ENCODE results near the gene CTTNBP2NL.
"Not testable (repeated sequence)": the region's sequence is repeated elsewhere in the genome, so short reads cannot be mapped to it uniquely, and the experiment has no call there.

CTTNBP2NL gene

DNA sequence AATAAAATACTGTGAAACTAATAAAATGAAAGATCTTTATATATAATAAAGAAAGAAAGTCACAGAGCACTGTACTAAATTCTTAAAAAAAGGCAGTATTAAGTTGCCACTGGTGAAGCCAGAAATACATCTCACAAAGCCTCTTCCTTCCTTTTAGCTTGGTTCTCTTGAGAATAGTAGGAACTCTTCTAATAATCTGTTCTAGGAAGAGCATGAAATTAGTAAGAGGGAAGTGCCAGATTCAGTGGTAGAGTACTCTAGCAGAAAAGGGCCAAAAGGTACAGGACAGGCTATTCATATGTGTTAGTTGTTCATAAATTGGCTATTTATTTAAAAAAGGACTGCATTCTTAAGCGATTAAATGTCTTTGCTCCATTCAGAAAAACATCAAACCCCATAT, 33.7 kb downstream of the CTTNBP2NL start:
- no peak for DNase-seq

DNA sequence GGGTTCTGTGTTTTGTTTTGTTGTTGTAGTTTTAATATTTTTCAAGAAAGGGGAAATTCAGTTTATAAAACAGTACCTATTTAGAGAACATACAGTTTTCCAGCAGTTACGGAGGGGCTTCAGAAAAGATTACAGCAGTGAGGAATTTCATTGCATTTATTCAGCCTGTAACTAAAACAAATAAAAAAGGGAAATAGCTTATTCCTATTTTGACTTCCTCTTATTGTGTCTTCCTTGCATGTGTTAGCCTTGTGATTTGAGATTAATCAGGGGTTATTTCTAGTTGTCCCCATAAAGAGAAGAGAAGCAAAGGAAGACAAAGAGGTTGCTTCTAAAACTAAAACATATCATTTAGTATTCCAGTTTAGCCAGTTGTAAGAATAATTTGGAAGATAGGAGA, 35.0 kb downstream of the CTTNBP2NL start:
- DNase-seq, result no peak

DNA sequence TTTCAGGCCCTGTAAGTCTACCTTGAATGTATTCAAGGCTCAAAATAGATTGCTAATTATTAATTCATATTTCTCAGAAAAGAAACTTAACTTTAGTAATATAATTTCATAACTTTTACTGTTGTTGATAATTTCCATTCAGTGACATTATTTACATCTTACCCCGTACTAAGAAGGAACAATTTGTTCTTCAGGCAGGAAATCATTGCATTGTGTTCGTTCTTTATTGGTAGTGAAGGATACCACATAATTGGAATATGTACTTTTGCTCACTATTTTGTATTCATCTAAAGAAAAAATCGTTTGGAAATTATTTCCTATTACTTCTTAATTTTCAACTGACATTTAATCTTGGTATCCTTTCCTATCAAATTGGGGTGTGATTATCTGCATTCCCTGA, 39.4 kb downstream of the CTTNBP2NL start:
- DNase-seq, result no peak

DNA sequence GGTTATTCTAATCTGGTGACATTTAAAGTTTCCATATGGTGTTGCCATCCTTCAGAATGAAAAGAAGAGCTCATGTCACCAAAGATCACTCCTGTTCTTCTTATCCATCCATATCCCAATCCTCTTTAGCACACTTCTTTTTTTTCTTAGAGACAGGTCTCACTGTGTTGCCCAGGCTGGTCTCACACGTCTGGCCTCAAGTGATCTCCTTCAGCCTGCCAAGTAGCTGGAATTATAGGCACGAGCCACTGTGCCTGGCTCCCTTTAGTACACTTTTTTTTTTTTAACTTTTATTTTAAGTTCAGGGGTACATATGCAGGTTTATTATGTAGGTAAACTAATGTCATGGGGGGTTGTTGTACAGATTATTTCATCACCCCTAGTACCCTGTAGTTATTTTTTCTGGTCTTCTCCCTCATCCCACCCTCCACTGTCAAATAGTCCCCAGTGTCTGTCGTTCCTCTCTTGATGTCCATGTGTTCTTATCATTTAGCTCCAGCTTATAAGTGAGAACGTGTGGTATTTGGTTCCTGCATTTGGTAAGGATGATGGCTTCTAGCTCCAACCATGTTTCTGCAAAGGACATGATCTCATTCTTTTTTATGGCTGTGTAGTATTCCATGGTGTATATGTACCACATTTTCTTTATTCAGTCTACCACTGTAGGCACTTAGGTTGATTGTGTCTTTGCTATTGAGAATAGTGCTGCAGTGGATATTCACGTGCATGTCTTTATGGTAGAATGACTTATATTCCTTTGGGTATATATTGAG, 40.6 kb downstream of the CTTNBP2NL start:
- no peak for DNase-seq

DNA sequence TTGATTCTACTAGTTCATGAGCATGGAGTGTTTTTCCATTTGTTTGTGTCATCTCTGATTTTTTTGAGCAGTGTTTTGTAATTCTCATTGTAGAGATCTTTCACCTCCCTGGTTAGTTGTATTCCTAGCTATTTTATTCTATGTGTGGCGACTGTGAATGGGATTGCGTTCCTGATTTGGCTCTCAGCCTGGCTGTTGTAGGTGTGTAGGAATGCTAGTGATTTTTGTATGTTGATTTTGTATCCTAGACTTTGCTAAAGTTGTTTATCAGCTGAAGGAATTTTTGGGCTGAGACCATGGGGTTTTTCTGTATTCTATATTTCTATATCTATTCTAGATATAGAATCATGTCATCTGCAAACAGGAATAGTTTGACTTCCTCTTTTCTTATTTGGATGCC, 42.1 kb downstream of the CTTNBP2NL start:
- DNase-seq, result not testable (repeated sequence)

DNA sequence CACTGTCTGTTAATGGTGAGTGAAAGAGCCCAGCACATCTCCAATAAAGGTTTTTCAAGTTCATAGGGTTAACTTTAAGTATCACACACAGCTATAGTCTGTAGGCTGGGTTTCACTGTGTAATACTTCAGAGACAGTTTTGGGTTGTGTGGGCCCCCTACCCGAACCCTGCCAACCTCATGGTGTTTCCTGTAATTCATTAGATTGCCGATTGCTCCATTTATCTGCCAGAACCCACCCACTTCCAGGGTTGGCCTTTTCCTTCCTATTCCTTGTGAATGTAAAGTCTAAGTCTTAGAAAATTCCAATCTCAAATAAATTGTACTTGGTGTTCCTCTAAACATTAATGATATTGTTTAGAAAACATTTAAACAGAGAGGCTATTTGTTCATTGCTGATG, 43.6 kb downstream of the CTTNBP2NL start:
- no peak for DNase-seq

DNA sequence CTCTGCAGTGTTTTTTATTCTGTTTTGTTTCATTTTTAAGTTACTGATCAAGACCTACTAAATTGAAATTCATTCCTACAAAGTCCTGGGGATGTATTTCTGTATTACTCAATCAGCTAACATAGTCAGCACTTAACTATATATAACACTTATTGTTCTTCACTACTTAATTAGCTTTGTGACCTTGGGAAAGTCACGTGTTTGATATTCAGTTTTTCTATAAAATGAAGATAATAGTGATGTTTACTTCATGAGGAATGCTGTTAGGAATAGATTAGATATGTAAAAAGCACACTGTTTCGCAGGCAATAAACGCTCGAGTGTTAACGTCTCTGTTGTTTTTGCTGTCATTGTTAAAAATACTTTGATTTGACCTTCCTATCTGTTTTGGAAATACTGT, 44.6 kb downstream of the CTTNBP2NL start:
- DNase-seq, result no peak

DNA sequence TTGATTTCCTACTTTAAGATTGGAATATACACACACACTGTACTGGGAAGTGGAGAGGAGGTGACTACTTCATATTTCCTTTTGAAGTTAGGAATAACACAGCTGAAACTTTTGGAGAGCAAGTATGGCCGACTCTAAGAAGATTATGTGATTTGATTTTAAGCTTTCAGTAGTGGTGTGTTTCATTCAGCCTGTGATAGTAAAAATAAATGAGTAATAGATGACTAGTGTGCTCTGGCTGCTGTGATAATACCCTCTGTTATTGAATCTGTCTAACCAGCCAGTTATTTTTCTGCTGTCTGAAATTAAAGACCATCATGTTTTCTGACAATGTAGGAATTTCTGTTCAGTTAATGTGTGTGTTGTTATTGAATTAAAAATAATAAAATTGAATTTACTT, 48.3 kb downstream of the CTTNBP2NL start:
- DNase-seq, result no peak

DNA sequence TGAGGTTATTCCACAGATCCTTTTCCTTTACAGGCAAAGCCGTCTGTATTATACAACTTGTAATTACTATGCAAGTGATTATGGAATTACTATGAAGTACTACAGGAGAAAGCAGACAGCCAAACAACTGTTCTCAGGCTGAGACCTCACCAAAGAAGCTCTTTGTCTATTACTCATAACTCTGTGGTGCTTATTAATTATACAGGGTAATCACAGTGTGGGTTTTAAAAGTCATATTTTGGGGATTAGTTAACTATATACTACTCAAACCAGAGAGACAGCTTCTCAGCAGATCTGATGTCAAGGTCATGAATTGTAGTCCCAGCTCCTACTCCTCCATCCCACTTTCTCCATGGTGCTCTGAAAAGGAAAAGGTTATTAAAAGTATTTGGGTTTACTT, 49.6 kb downstream of the CTTNBP2NL start:
- no peak for DNase-seq

DNA sequence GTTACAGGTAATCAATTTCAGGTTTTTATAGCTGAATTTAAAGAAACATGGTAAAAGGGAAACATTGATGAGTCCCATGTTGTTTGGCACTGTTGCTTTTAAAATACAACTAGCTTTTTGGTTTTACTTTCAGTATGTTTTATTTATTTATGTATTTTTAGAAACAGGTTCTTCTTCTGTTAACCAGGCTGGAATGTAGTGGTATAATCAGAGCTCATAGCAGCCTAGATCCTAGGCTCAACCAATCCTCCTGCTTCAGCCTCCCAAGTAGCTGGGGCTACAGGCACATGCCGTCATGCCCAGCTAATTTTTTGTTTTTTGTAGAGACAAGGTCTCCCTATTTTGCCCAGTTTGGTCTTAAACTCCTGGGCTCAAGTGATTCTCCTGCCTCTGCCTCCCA, 50.4 kb downstream of the CTTNBP2NL start:
- no peak for DNase-seq

DNA sequence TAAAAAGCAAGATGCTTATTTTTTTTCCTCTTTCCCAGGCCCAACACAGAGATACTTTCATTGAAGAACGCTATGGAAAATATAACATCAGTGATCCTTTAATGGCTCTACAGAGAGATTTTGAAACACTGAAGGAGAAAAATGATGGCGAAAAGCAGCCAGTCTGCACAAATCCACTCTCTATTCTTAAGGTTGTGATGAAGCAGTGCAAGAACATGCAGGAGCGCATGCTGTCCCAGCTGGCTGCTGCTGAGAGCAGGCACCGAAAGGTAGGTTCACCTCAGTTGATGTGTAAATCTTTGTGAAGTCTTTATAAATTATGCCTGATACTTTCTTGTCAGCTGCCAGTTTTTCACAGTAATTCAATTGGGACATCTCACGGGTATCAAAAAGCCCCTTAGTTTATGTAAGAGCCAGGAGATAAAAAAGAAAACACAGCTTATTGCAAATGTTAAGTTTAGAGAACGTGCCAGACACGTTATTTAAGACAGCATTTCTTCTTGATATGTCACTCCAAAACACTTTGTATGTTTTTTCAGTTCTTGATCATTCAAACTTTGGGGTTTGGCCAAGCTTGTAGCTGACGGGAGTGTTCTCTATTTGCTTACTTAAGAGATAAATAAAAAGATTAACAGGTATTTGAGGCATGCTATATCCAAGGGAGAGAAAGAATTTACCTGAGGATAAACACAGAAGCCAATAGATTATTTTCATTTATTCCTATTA, 53.1 kb downstream of the CTTNBP2NL start:
- DNase-seq, result no peak

DNA sequence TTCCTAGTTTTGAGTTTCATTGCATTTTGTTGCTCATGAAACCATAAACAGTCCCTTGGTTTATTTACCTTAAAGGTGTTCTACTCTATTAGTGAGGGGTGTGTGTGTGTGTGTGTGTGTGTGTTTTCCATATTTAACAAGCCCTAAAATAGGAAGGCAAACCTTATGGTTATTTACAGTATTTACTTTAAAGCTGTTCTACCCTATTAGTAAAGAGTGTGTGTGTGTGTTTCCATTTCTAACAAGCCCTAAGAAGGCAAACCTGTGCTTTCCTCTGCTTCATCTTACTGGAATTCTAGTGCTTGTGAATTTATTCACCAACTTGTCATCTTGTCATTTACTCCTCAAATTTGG, 53.6 kb downstream of the CTTNBP2NL start:
- no peak for DNase-seq

DNA sequence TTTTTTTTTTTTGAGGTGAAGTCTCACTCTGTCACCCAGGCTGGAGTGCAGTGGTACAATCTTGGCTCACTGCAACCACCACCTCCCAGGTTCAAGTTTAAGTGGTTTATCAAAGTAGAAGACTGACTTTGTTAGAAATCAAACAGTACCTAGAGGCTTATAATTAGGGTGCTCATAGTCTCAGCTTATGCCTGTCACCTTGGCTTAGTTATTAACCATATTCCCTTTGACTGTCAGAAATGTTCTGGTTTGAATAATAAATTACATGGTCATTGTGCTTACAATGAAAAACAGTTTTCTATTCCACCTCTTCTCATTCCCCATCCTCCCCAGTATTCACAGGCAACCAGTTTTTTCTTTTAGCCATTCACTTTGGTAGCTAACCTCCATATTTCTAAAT, 54.8 kb downstream of the CTTNBP2NL start:
- DNase-seq, result no peak

DNA sequence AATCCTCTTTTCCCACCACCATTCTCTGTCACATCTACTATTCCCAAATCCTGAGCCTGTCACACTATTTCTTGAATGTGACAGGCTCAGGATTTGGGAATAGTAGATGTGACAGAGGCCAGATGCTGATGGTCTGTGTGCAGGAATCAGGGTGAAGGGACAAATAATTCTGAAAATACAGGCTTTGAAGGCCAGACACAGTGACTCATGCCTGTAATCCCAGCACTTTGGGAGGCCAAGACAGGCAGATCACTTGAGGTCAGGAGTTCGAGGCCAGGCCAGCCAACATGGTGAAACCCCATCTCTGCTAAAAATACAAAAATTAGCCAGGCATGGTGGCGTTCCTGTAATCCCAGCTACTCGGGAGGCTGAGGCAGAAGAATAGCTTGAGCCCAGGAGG, 55.3 kb downstream of the CTTNBP2NL start:
- not testable (repeated sequence) for DNase-seq

DNA sequence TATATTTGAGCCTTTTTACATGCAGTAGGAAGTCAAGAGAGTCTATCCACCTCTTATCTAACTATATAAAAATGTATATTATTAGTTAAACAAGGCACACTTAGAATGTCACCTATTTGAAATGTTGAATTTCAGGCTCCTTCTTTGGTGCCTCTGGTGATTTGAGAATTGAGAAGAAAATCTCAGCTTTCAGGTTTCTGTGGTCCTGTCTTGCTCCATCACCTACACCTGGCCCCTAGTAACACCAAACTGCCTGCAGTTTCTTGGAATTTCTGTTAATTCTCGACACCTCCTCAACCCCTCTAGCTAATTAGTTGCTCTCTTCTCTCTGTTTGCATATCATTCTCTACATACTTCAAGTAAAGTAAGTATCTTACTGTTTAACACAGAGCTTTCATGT, 57.9 kb downstream of the CTTNBP2NL start:
- no peak for DNase-seq

DNA sequence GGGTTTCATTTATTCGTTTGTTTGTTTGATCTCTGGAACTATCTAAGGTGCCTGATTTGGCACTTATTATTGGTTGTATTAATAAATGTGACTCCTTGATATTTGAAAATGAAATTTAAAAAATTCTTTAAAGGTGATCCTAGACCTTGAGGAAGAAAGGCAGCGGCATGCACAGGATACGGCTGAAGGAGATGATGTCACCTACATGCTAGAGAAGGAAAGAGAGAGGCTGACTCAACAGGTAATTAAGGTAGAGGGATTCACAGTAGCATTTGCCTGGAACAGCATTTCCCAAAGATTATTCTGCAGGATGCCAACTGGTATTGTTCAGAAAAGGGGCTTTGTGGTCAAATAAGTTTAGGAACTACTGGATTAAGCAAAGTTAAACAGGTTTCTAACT, 58.3 kb downstream of the CTTNBP2NL start:
- DNase-seq, result no peak

DNA sequence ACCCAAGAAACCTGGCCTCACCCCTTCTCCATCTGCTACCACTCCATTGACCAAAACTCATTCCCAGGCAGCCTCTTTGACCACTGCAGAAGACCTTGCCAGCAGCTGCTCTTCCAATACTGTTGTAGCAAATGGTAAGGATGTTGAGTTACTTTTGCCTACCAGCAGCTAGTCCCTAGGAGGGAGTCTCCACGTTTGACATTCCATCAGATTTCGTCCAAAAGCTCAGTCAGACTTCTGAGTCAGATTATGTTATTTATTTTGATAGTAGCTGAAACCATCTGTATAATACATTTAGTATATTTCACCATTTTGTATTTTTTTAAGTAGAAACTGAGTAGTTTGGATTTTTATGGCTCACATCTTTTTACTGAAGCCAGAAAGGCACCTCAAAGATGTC, 61.2 kb downstream of the CTTNBP2NL start:
- DNase-seq, result no peak

DNA sequence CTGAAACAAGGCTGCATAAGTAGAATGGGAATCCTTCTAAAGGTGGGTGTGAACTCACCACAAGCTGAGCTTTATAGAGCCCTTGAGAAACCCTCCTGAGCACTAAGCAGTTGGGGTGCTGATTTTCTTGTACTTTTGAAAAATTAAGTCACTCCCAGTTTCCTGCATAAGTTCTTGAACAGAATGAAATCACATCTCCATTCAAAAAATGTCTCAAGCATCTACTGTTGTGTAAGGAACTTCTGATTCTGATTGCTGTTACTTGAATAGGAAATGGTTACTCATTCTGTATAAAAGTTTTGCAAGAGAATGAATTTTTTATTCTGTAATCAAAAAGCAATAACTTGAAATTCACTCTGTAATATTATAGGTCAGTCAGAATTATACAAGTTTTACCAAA, 61.9 kb downstream of the CTTNBP2NL start:
- no peak for DNase-seq

DNA sequence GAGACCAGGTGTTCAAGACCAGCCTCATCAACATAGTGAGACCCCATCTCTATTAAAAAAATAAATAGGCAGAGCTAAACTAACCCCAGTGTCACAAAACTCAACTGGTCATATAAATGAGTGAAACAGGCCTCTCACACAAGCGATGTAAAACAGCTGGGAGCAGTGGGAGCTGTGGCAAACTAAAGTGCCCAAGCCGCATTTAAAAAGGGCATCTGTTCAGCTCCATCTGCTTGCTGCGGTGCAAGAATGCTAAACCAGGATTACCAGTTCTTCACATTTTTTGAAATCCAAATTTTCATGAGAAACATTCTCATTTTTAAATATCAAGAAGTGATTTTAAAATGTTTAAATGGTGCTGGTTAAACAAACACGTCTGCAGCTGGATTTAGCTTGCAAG, 62.7 kb downstream of the CTTNBP2NL start:
- DNase-seq, result no peak

DNA sequence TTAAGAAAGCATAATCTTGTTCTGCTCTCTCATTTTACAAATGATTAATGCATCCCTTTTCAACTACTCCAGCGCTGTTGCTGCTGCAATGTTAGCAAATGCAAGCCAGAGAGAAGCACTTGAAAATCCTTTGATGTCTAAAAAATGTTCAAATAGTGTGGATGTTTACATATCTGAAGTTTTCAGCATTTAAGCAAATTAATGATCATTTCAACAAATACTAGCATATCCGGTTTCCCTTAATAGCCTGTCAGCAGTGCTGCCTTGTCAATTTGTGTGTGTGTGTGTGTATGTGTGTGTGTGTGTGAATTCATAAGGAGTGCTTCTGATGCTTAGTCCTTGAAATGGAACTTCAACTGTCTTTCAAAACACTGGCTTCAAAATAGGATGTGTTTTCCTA, 64.6 kb downstream of the CTTNBP2NL start:
- no peak for DNase-seq

DNA sequence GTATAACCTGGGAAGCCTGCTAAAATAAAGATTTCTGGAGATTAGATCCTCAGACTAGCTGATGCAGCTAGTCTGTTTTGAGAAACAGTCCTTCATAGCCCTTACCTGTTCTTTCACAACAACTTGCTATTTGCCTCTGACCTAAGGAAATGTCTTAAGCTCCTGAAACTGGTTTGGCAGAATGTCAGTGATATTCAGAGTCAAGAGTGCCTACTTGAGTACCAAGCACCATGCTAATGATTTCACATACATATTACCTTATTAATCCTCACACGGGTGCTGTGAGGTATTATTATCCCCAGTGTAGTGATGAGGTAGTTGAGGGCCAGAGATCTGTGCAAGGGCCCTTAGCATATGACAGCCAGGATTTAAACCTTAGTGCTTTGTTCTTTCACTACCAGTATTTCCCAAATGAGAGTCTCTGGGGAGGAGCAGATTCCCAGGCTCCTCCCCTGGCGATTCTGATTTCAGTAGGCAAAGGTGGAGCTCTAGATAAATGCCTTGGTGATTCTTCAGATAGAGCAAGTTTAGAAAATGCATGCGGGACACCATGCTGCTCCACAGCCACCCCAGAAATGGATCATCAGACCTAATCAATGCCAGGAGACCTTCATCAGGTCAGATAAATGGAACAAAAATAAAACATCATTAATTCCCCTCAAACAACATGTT, 65.3 kb downstream of the CTTNBP2NL start:
- DNase-seq, result no peak

DNA sequence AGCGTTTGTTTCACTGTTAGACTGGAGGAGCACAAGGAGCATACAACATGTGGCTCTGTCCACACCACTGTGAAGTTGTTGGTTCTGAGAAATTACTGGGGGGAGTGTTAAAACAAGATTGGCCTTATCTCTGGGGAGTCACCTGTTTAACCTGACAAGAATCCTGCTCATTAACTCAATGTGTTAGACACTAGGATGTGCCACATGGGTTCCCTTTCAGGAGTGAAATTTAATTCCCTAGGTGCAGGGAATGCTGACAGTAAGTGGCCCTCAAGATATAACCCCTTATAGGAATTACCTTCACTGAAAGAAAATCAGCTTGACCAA, 66.9 kb downstream of the CTTNBP2NL start:
- DNase-seq, result no peak

DNA sequence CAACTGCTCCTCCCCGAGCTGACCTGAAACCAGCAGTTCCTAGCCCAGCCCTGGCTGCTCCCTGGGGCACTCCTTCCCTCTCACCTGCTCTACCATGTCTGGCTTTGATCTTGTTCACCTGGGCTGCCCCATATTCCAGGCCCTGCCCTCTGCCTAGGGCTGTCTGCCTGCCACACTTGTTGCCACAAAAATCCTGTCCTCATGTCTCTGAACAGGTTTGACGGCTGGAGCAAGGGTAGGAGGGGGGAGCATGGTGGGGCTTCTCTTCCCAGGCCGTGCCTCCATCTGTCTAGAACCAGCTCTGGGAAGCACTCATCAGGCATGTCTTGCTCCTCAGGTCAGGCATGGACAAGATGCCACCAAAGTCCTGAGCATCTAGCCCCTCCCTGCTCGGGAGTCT, 68.5 kb downstream of the CTTNBP2NL start:
- no peak for DNase-seq

DNA sequence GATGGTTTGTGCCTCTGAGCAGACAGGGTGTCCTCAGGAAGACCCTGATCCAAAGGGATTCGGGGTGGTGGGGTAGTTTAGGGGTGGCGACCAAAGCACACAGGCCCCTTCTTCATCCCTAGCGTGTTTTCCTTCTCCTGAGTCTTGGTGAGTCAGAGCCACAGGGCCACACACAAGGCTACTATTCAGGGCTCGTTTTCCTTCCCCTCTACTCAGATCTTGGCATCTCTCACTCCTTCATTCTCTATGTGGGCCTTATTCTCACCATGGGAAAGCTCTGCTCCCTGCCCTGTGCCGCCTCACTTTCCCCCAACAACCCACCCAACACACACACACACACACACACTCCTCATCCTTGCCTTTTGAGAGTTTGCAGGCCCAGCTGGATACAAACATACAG, 69.1 kb downstream of the CTTNBP2NL start:
- no peak for DNase-seq

Measured in 8988T (cell line).